RWPE1 (cell line): ENCODE measurements around the gene PSMF1.

Experiments used
- CTCF ChIA-PET: fragments of 350-600 bp; sonication (Branson Sonifier 250); formaldehyde crosslinking; extraction: SDS; loops from one replicate; lab custom pipeline; 2021; lab: Yijun Ruan, JAX
- POLR2A ChIA-PET: fragments of 400-600 bp; formaldehyde crosslinking; extraction: SDS; loops from one replicate; lab custom pipeline; 2020; ENCODE audit warnings: antibody characterized with exemption; ENCODE audit not compliant: low non-redundant PET; lab: Yijun Ruan, JAX
- DNase-seq: peaks from one replicate; pipeline ENCODE4 v3.0.0; 2012; ENCODE audit warnings: low spot score
- H3K27ac ChIP-seq: fragments of 450-650 bp; 2 replicates; pipeline ENCODE4 v1.5.1; 2017
- TF ChIP-seq, protein P1 (sequence below): fragments of 450-650 bp; conservative IDR thresholded peaks from 2 replicates; pipeline ENCODE4 v1.5.1; 2017; ENCODE audit warnings: low read depth, mild to moderate bottlenecking

Gene PSMF1

GRCh38 chr20:1186367-1186991 is 68.1 kb downstream of the PSMF1 start:
- ChIA-PET CTCF (interaction anchor here (0.6 to 0.7 kb wide), 3 partner anchors 10 to 371 kb away, joined by 3 to 6 read pairs (median 5); no protein-coding TSS in a partner anchor), POLR2A (no interaction called here)
- TF ChIP-seq, protein P1, sequence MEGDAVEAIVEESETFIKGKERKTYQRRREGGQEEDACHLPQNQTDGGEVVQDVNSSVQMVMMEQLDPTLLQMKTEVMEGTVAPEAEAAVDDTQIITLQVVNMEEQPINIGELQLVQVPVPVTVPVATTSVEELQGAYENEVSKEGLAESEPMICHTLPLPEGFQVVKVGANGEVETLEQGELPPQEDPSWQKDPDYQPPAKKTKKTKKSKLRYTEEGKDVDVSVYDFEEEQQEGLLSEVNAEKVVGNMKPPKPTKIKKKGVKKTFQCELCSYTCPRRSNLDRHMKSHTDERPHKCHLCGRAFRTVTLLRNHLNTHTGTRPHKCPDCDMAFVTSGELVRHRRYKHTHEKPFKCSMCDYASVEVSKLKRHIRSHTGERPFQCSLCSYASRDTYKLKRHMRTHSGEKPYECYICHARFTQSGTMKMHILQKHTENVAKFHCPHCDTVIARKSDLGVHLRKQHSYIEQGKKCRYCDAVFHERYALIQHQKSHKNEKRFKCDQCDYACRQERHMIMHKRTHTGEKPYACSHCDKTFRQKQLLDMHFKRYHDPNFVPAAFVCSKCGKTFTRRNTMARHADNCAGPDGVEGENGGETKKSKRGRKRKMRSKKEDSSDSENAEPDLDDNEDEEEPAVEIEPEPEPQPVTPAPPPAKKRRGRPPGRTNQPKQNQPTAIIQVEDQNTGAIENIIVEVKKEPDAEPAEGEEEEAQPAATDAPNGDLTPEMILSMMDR = no peak
- no peak overlapping the region for H3K27ac ChIP-seq
- no peak for DNase-seq

- TF ChIP-seq, protein P1 = no peak
- POLR2A ChIA-PET = no interaction called here
- no peak for DNase-seq
- H3K27ac ChIP-seq = no peak overlapping the region
- CTCF ChIA-PET = interaction anchor here (0.7 kb wide), 1 partner anchor 233 kb away, joined by 3 read pairs; no protein-coding TSS in a partner anchor
Measured at GRCh38 chr20:1187605-1188171, 69.3 kb downstream of the PSMF1 start.

DNA sequence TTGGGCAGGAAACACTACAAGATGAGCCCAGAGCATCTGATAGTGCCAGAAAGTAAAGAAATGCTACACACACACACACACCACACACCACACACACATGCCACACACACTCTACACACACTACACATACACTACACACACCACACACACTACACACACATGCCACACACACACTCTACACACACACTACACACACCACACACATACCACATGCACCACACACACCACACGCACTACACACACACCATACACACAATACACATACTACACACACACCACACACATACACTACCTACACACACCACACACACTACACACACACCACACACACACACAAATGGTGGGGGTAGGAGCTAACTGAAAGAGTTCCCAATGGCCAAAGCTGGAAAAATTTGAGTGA is 69.9 kb downstream of the PSMF1 start:
- CTCF ChIA-PET = interaction anchor here (0.5 to 0.7 kb wide), 2 partner anchors 13 to 530 kb away, joined by 4 to 5 read pairs; no protein-coding TSS in a partner anchor
- TF ChIP-seq, protein P1 = no peak
- POLR2A ChIA-PET = no interaction called here
- no peak for DNase-seq
- no peak overlapping the region for H3K27ac ChIP-seq

DNA sequence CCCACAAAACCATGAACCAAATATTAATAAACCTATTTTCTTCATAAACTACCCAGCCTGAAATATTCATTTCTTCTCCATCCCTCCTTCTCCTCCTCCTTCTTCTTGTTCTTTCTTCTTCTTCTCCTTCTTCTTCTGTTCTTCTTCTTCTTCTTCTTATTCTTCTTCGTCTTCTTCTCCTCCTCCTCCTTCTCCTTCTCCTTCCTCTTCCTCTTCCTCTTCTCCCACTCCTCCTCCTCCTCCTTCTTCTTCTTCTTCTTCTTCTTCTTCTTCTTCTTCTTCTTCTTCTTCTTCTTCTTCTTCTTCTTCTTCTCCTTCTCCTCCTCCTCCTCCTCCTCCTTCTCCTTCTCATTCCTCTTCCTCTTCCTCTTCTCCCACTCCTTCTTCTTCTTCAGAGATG is 71.4 kb downstream of the PSMF1 start:
- H3K27ac ChIP-seq = no peak overlapping the region
- TF ChIP-seq, protein P1 = no peak
- CTCF ChIA-PET = interaction anchor here (0.6 to 0.8 kb wide), 2 partner anchors 40 to 81 kb away, joined by 3 to 5 read pairs; no protein-coding TSS in a partner anchor
- no peak for DNase-seq
- POLR2A ChIA-PET = no interaction called here

GRCh38 chr20:1190847-1191246 is 72.4 kb downstream of the PSMF1 start:
- no peak for DNase-seq
- CTCF ChIA-PET = no interaction called here
- POLR2A ChIA-PET = no interaction called here

GRCh38 chr20:1191299-1191698 is 72.9 kb downstream of the PSMF1 start:
- ChIA-PET POLR2A (no interaction called here), CTCF (no interaction called here)
- H3K27ac ChIP-seq = no peak overlapping the region
- TF ChIP-seq, protein P1 = no peak
- no peak for DNase-seq

More at GRCh38 chr20:1190847-1191246, 72.4 kb downstream of the PSMF1 start:
- no peak overlapping the region for H3K27ac ChIP-seq
- TF ChIP-seq, protein P1 = no peak
